ENCODE data around the gene NPAS2. TPM values are rescaled to one million over a fixed set of nuclear protein-coding genes. Genes with fewer than 3 reads are reported as not detected.
A peak's percentile ranks its signal among the peaks of the same experiment; 100 is the strongest.

NPAS2 gene
- total RNA-seq, 2 donors from 2014 or later: 39.2 to 49.4 TPM

DNA sequence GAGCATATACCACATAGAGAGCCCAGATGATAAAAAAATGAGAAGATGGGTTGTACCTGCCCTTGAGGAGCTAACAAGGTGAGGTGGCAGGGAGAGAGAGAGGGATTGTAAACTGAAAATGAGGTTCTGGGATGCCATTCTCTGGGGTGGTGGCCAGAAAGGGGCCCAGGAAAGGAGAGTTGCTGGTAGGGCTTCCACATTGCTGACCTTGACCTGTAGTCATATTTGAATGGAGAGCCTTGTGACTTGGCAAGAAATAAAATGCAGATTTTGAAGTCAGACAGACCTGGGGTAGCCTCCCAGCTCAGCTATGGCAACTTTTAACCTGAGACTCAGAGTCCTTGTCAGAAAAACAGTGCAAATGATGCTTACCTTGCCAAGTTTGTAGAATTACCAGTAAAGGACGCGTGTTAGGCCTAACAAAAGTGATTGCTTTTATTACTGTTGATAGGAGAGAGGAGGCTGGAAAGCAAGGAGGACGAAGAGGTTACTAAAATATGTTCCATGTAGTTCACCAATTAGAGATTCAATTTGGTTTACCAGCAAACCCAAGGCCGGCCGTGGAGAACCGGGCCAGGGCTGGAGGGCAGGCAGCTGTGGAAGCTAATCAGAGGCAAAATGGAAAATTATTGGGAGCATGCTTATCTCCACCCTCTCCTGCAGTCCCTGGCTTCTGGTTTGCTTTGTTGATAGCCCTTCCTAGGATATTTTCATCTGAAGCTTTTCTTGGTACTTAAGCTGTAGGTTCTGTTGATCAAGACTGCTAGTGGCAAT is 3.9 kb downstream of the NPAS2 start:
- Histone ChIP-seq H3K36me3 (no peaks in the 10 kb centered on the region), H3K4me3 (no peak overlapping the region), H3K27ac (peak overlapping the region; percentile 85 to 88), H3K9me3 (peaks cover 0 to 12% of the 10 kb centered on the region in 2 donors), H3K27me3 (no peaks in the 10 kb centered on the region), H3K4me1 (peaks cover 0 to 34% of the 10 kb centered on the region in 2 donors)
- DNase-seq (ENCODE audit: low spot score): no peak
- TF ChIP-seq, protein P1, sequence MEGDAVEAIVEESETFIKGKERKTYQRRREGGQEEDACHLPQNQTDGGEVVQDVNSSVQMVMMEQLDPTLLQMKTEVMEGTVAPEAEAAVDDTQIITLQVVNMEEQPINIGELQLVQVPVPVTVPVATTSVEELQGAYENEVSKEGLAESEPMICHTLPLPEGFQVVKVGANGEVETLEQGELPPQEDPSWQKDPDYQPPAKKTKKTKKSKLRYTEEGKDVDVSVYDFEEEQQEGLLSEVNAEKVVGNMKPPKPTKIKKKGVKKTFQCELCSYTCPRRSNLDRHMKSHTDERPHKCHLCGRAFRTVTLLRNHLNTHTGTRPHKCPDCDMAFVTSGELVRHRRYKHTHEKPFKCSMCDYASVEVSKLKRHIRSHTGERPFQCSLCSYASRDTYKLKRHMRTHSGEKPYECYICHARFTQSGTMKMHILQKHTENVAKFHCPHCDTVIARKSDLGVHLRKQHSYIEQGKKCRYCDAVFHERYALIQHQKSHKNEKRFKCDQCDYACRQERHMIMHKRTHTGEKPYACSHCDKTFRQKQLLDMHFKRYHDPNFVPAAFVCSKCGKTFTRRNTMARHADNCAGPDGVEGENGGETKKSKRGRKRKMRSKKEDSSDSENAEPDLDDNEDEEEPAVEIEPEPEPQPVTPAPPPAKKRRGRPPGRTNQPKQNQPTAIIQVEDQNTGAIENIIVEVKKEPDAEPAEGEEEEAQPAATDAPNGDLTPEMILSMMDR (IDR thresholded peaks at IDR 0.05): no peak

DNA sequence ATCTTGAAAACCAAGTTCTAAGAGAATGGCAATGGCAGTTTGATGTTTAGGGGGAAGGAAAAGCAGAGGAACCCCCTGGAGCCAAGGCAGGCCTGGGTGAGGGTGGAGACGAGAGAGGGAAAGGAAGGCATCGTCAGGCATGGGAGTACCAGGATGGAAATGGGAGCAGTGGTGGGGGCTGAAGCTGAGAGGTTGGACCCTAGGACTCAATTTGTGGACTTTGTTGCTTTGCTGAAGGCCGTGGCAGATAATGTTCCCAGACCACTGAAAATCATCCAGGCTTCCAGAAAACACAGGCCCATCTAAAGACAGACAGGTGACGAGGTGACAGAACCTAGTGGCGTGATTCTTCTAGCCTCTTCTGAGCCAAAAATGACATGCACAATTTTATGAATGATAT is 4.9 kb downstream of the NPAS2 start:
- TF ChIP-seq, protein P1 (IDR thresholded peaks at IDR 0.05): no peak
- peaks cover 0 to 29% of the 10 kb centered on the region in 2 donors for H3K4me1 ChIP-seq
- H3K27ac ChIP-seq: peak overlapping the region; percentile 46 to 88

DNA sequence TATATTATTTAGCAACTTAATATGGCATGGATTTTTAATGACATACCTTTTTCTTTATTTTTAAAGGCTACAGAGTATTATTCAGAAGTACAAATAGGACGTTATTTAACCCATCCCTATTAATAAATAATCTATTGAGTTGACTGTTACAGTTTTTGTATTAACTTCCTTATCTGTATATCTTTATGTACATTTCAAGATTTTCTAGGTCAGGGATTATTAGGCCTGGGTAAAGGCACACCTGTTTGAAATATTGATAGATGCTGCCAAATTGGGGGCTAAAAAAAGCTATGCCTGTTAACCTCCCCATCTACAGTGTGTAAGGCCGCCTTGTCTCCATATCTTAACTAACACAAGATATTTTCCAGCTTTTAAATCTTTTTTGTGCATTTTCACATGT is 6.6 kb downstream of the NPAS2 start:
- Histone ChIP-seq H3K27ac (no peak overlapping the region), H3K4me1 (peaks cover 0 to 28% of the 10 kb centered on the region in 2 donors)
- TF ChIP-seq, protein P1 (IDR thresholded peaks at IDR 0.05): no peak

More for the DNA sequence above, 4.9 kb downstream of the NPAS2 start:
- H3K36me3 ChIP-seq: no peaks in the 10 kb centered on the region
- no peak overlapping the region for H3K4me3 ChIP-seq
- no peaks in the 10 kb centered on the region for H3K27me3 ChIP-seq
- DNase-seq (ENCODE audit: low spot score): no peak
- H3K9me3 ChIP-seq: peaks cover 0 to 13% of the 10 kb centered on the region in 2 donors

DNA sequence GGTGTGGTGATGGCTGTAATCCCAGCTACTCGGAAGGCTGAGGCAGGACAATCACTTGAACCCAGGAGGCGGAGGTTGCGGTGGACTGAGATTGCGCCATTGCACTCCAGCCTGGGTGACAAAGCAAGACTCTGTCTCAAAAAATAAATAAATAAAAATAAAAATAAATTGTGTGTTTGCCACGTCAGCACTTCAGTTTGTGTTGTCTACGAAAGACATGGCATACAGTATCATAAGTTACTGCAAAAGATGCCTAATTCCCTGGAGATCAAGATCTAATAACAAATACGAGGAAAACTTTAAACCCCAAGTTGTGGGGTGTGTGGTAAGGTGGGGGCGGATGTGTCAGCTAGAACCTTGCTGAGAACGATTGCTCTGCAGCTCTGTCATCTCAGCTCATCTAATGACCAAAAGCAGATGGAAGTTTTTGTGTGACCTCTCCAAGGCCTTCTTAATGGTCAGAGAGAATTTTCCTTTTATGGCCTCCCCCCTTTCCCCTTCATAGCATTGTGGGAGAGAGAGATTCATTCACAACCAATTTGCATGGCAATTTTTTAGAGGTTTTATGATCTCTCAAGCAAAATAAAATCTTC is 11.3 kb downstream of the NPAS2 start:
- Histone ChIP-seq H3K4me3 (no peak overlapping the region), H3K27ac (peak overlapping the region in 1 of 2 donors; percentile 76), H3K4me1 (peaks cover 0 to 52% of the 10 kb centered on the region in 2 donors), H3K27me3 (no peaks in the 10 kb centered on the region), H3K36me3 (peaks cover 4% of the 10 kb centered on the region), H3K9me3 (peaks cover 0 to 13% of the 10 kb centered on the region in 2 donors)
- TF ChIP-seq, protein P1 (IDR thresholded peaks at IDR 0.05): no peak
- no peak for DNase-seq (ENCODE audit: low spot score)

More for the DNA sequence above, 6.6 kb downstream of the NPAS2 start:
- H3K9me3 ChIP-seq: peaks cover 0 to 13% of the 10 kb centered on the region in 2 donors
- H3K36me3 ChIP-seq: no peaks in the 10 kb centered on the region
- H3K27me3 ChIP-seq: no peaks in the 10 kb centered on the region
- no peak overlapping the region for H3K4me3 ChIP-seq
- no peak for DNase-seq (ENCODE audit: low spot score)

DNA sequence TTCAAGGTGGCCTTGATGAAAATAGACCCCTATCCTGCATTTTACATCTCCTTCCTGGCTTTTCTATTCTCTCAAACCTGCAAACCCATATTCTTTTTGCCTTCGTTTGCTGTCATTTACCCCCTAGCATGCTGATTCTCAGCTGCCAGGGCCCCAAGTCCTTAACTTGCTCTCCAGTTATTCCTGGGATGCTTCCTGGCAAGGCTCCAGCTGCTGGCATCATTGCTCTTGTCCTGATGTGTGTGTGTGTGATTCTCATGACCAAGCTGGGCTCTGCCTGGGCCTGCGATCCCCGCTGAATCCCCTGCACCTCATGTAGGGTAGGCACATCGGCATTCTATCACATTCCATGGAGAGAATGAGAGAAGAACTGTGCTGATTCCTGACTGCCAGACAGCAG is 11.9 kb downstream of the NPAS2 start:
- peaks cover 0 to 13% of the 10 kb centered on the region in 2 donors for H3K9me3 ChIP-seq
- no peak overlapping the region for H3K4me3 ChIP-seq
- peak; percentile 73 for DNase-seq (ENCODE audit: low spot score)
- peaks cover 0 to 52% of the 10 kb centered on the region in 2 donors for H3K4me1 ChIP-seq
- peaks cover 4% of the 10 kb centered on the region for H3K36me3 ChIP-seq
- TF ChIP-seq, protein P1 (IDR thresholded peaks at IDR 0.05): no peak
- H3K27me3 ChIP-seq: no peaks in the 10 kb centered on the region
- H3K27ac ChIP-seq: peak overlapping the region; percentile 72 to 76

Measured in right atrium auricular region (tissue), 2 donors.